OCI-LY1 (cell line): ENCODE results near the gene WIZ.

ENCODE experiments used
- H2AFZ ChIP-seq: fragments of 200-600 bp; sonication (generic), shearing (Covaris generic); 2 replicates; pipeline ENCODE4 v1.6.0; 2014; ENCODE audit warnings: antibody characterized with exemption, mild to moderate bottlenecking, low read length
- H3F3A ChIP-seq: fragments of 200-600 bp; sonication (generic), shearing (Covaris generic); 2 replicates; pipeline ENCODE4 v1.6.0; 2014; ENCODE audit warnings: mild to moderate bottlenecking, antibody characterized with exemption, low read length, moderate library complexity; ENCODE audit not compliant: insufficient read depth
- H3K27ac ChIP-seq: fragments of 200-600 bp; sonication (generic); 2 replicates; pipeline ENCODE4 v1.5.1; 2014; ENCODE audit warnings: low read length, mixed run types, mild to moderate bottlenecking, low read depth; ENCODE audit not compliant: poor library complexity, severe bottlenecking
- H3K27me3 ChIP-seq: fragments of 200-600 bp; sonication (generic); 2 replicates; pipeline ENCODE4 v1.6.0; 2014; ENCODE audit warnings: antibody characterized with exemption, mild to moderate bottlenecking, low read length, moderate library complexity; ENCODE audit not compliant: insufficient read depth
- H3K36me3 ChIP-seq: fragments of 200-600 bp; sonication (generic); 2 replicates; pipeline ENCODE4 v1.6.1; 2014; ENCODE audit warnings: mild to moderate bottlenecking, antibody characterized with exemption, low read length, moderate library complexity, mixed read lengths; ENCODE audit not compliant: insufficient read depth
- H3K4me1 ChIP-seq: fragments of 200-600 bp; sonication (generic); 2 replicates; pipeline ENCODE4 v1.5.1; 2014; ENCODE audit warnings: mild to moderate bottlenecking, low read length, moderate library complexity; ENCODE audit not compliant: insufficient read depth, severe bottlenecking
- H3K4me2 ChIP-seq: fragments of 200-600 bp; sonication (generic), shearing (Covaris generic); 2 replicates; pipeline ENCODE4 v1.6.1; 2014; ENCODE audit warnings: low read length
- H3K4me3 ChIP-seq: fragments of 200-600 bp; sonication (generic); 2 replicates; pipeline ENCODE4 v1.5.1; 2014; ENCODE audit warnings: low read length, low read depth, mild to moderate bottlenecking, mixed read lengths; ENCODE audit not compliant: poor library complexity, severe bottlenecking
- H3K79me2 ChIP-seq: fragments of 200-600 bp; shearing (Covaris generic); 2 replicates; pipeline ENCODE4 v1.6.1; 2016; ENCODE audit warnings: mixed run types, low read length, mixed read lengths; ENCODE audit not compliant: insufficient read depth
- H3K9ac ChIP-seq: fragments of 200-600 bp; sonication (generic), shearing (Covaris generic); 2 replicates; pipeline ENCODE4 v1.6.1; 2014; ENCODE audit warnings: mild to moderate bottlenecking, low read length, mixed read lengths
- H3K9me2 ChIP-seq: fragments of 200-600 bp; sonication (generic), shearing (Covaris generic); 2 replicates; pipeline ENCODE4 v1.6.1; 2014; ENCODE audit warnings: low read depth, mild to moderate bottlenecking, low read length, mixed read lengths
- H3K9me3 ChIP-seq: fragments of 200-600 bp; shearing (Covaris generic); 2 replicates; pipeline ENCODE4 v1.6.1; 2014; ENCODE audit warnings: low read length, mixed read lengths
- H4K20me1 ChIP-seq: fragments of 200-600 bp; sonication (generic), shearing (Covaris generic); 2 replicates; pipeline ENCODE4 v1.6.0; 2016; ENCODE audit warnings: mild to moderate bottlenecking, low read length; ENCODE audit not compliant: insufficient read depth
- CTCF ChIP-seq: fragments of 200-600 bp; sonication (generic), shearing (Covaris generic); IDR thresholded peaks from 2 replicates; pipeline ENCODE4 v1.5.1; 2017; ENCODE audit warnings: mild to moderate bottlenecking, antibody characterized with exemption, low read length, moderate library complexity, mixed read lengths
- EZH2 ChIP-seq: fragments of 200-600 bp; sonication (generic), shearing (Covaris generic); IDR thresholded peaks from 2 replicates; pipeline ENCODE4 v1.8.0; 2017; ENCODE audit warnings: borderline replicate concordance, mixed run types, mild to moderate bottlenecking, antibody characterized with exemption, low read length, moderate library complexity, mixed read lengths

The WIZ gene

GRCh38 chr19:15373644-15374043, 76.1 kb downstream of the WIZ start:
- TF ChIP-seq EZH2 (no peak), CTCF (no peak)
- H3K9me3 ChIP-seq: no peaks in the 10 kb centered on the region
- no peak overlapping the region for H3K27ac ChIP-seq
- H3K79me2 ChIP-seq: peaks cover 46% of the 10 kb centered on the region
- no peak overlapping the region for H3K9ac ChIP-seq
- H3K9me2 ChIP-seq: no peaks in the 10 kb centered on the region
- H3K4me2 ChIP-seq: no peak overlapping the region
- no peaks in the 10 kb centered on the region for H3F3A ChIP-seq
- no peak overlapping the region for H3K4me3 ChIP-seq
- H3K27me3 ChIP-seq: no peaks in the 10 kb centered on the region
- peaks cover 61% of the 10 kb centered on the region for H3K36me3 ChIP-seq
- peaks cover 28% of the 10 kb centered on the region for H3K4me1 ChIP-seq
- no peaks in the 10 kb centered on the region for H4K20me1 ChIP-seq
- H2AFZ ChIP-seq: no peak overlapping the region

GRCh38 chr19:15372891-15373301, 76.9 kb downstream of the WIZ start:
- Histone ChIP-seq H3K27me3 (no peaks in the 10 kb centered on the region), H4K20me1 (no peaks in the 10 kb centered on the region), H3K4me1 (peaks cover 28% of the 10 kb centered on the region), H3K36me3 (peaks cover 67% of the 10 kb centered on the region), H3K79me2 (peaks cover 38% of the 10 kb centered on the region), H3K27ac (no peak overlapping the region), H3K9me2 (no peaks in the 10 kb centered on the region), H3K4me3 (no peak overlapping the region), H3K4me2 (no peak overlapping the region), H3K9ac (no peak overlapping the region), H3K9me3 (no peaks in the 10 kb centered on the region), H2AFZ (no peak overlapping the region), H3F3A (no peaks in the 10 kb centered on the region)
- no peak for TF ChIP-seq CTCF

GRCh38 chr19:15372470-15372869, 77.3 kb downstream of the WIZ start:
- no peak overlapping the region for H3K4me3 ChIP-seq
- H3K9ac ChIP-seq: no peak overlapping the region
- H3K36me3 ChIP-seq: peaks cover 72% of the 10 kb centered on the region

More at GRCh38 chr19:15372470-15372869, 77.3 kb downstream of the WIZ start:
- Histone ChIP-seq H3K27ac (no peak overlapping the region), H3K4me1 (peaks cover 23% of the 10 kb centered on the region), H3K9me3 (no peaks in the 10 kb centered on the region), H3K79me2 (peaks cover 34% of the 10 kb centered on the region), H3K4me2 (no peak overlapping the region), H2AFZ (no peak overlapping the region), H3K9me2 (no peaks in the 10 kb centered on the region), H3F3A (no peaks in the 10 kb centered on the region), H4K20me1 (no peaks in the 10 kb centered on the region), H3K27me3 (no peaks in the 10 kb centered on the region)
- TF ChIP-seq EZH2 (no peak), CTCF (no peak)
